Hepatocyte (in vitro differentiated cells): ENCODE measurements around the gene HKDC1.

Experiments used
- CTCF ChIP-seq: fragments of 200-600 bp; sonication (generic); IDR thresholded peaks from 2 replicates; pipeline ENCODE4 v1.5.1; 2016; ENCODE audit warnings: antibody characterized with exemption, mild to moderate bottlenecking; ENCODE audit not compliant: poor library complexity
- EZH2 ChIP-seq: fragments of 200-600 bp; sonication (generic); IDR thresholded peaks from 2 replicates; pipeline ENCODE4 v1.6.1; 2016; ENCODE audit warnings: antibody characterized with exemption, mild to moderate bottlenecking, borderline replicate concordance
- EZH2phosphoT487 ChIP-seq: fragments of 200-600 bp; sonication (generic); IDR thresholded peaks from one replicate; pipeline ENCODE4 v1.6.1; 2018; ENCODE audit warnings: antibody characterized with exemption, mild to moderate bottlenecking, low read depth, moderate library complexity; ENCODE audit not compliant: unreplicated experiment, severe bottlenecking

- no peak for TF ChIP-seq CTCF
- TF ChIP-seq EZH2, result no peak
- no peak for TF ChIP-seq EZH2phosphoT487
These were observed 8.6 kb upstream of the HKDC1 start for GRCh38 chr10:69211524-69211923.
